NCI-H1092 treated with DMSO at 0.1 percent for 48 hours (cell line): ENCODE measurements around the gene SHB.

ENCODE experiments used
- DNase-seq: peaks from one replicate; lab custom pipeline; 2025; lab: John Stamatoyannopoulos, UW

Gene SHB

DNA sequence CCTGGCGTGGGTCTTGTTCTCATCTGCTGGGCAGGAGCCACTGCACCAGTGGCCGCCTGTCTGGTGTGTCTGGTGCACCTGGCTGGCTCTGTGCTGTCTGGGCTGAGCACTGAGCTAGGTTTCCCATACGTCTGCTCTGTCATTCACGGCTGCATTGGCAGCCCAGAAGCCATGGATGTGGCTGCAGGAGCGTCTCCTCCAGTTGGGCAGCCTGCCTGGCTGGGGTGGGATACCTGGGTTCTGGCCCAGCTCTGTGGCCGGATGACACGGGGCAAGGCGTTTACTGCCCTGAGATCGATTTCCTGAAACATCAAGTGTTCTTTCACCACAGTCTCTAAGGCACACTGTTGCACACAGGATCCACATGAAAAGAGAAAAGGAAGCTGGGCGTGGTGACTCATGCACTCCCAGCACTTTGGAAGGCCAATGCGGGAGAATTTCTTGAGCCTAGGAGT lies 139.6 kb downstream of the SHB start:
- DNase-seq: no peak

DNA sequence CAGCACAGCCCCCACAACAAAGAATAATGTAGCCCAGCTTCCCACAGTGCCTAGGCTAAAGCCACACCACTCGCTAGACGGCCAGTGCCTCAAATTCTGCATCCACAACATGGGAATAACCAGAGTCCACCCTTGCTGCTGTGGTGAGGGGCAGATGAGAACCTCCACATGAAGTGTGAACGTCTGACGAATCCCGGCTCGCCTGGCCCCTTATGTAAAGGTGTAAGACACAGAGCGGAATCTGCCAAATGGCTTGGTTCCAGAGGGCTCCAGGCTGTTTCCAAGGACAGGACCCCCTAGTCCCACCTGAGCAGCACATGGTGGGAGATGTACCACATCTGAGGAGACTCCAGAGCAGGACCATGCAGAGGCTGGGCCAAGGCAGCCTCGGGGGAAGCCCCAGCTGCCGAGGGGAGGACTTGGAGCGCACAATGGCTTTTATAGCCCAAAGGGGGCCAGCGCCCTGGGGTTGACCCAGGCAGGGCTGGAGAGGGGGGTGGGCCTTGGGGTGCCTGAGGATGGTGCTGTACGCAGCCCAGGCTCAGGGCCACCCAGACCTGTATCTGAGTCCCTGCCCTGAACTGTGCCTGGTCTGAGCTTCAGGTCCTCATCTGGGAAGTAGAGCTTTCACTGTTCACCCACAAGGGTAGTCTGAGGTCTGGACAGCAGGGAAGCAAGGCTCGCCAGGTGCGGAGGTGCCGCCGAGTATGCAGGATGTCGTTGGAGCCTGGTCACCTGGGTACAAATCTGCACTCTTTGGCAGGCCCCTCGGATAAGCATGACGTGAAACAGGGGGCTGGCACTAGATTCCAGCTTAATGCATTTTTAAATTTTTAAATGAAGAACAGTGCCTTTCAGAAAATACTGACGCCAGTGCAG lies 140.2 kb downstream of the SHB start:
- no peak for DNase-seq

DNA sequence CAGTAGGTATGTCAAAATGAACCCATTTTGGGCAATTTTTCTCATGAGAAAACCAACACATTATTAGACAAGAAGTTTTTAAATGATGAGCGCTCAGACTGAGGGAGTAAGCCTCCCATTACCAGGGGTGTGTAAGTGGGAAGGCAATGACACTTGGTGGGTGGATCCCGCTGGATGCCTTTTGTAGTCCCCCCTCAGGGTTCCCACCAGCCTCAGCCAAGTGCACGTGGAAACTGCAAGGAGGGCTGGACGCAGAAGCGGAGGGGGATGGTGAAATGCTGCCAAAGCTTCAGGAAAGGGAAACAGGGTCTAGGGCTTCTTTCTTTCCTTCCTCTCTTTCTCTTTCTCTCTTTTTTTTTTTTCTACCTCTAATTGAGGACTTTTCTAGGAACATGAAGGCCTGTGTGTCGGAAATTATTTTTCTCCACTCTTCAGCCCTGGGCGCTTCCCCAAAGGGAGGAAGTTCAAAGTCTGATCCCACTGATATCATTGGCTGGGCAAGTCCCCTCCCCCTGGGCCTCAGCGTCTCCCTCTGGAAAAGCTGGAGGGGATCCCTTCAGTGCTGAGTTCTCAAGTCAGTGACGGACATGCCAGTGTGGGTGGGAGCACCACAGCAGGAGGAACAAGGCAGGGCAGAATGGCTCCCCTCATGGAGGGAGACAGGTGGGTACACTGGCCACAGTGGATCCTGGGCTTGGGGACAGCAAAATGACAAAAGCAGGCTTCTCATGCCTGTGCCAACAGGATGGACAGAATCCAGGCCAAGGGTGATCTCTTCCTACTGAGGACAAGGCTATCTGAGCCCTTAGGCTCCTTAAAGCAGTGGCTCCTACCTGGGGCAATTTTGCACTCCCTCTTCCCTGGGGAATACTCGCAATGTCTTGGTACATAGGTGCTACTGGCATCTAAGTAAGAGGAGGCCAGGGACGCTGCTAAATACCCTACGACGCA lies 141.2 kb downstream of the SHB start:
- no peak for DNase-seq

DNA sequence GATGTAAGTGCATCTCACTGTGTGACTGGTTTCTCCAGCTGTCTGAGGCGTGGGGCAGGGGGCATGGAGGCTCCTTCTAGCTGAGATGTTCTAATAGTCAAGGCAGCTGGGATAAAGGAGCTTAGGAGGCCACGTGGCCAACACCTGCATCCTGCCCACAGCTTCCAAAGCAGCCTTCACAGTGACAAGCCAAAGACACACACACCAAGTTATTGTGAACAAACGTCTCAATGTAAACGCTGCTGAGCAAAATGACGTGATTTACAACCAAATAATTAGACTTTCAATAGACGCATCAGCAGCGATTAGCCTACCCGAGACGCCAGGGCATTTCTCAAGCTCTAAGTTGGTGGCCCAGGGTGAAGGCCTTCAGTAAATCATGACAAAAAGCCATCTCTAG lies 141.9 kb downstream of the SHB start:
- no peak for DNase-seq

DNA sequence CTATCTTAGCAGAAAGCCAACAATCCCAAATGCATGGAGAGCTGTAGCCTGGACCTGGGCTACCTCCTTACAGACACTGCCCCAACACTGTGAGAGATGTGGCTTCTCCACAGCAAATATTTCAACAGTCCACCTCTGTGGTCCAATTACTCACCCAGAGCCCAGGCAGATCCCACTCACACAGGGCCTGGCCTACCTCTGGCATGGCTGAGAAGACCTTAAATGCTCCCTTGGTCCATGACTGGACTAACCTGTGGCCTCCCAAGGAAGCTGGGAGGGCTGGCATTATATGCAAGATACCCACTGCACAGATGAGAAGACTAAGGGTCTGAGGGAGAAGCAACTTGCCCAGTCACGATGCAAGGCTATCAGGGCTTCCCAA lies 142.3 kb downstream of the SHB start:
- no peak for DNase-seq

DNA sequence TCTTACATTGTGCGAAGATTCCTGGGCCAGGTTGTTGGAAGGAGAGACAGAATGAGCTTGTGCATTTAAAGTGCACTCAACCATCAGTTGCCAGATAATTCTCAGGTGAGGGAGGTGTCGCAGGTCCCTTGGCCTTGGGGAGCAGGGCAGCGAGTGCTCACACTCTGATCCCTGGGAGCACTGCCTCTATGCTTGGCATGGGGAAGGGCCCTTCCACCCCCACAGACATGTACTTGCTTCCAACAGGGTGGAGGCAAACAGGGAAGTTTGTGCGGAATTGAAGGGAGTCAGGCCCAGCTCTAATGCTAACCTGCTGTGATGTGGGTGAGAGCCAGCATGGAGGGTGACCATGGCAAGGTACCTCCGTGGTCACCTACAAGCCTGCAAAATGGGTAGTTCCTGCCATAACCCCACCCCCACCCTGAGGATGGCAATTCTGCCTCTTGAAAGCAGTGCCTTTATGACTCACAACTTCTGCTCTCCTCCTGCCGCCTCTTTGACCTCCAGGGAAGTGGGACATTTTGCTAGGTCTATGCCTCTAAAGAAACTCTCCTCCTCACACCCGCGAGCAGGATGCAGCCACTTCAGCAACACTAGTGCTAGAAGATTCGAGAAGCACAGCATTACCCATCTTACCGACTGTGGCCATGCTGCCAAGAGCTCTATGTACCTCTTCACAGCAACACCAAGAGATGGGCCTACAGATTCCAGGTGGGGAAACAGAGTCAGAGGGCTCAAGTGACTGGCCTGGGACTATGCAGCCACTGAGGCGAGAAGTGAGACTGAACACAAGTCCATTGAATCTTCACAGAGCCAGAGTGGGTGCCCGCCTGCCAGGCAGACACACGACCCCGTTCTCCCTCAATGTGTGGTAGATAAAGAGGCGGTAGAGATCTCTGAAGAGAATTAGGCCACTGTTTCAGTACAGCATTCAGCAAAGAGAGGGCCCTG lies 143.0 kb downstream of the SHB start:
- no peak for DNase-seq

DNA sequence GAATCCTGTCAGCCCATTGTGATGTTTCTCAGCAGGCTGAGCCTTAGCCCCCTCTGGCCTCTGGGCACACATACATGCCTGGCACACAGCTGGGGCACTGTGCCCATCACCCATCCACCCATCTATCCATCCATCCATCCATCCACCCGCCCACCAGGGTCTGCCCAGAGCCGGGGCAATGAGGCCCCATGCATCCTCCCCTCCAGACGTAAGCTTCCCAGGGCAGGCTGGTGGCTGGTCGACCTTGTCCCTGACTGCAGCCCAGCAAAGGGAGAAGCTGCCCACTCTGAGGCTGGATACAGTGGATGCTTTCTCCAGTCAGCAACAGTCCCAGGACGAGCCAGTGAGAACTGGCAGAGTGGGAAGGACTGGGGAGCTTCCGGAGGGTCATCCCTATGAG lies 144.0 kb downstream of the SHB start:
- DNase-seq: no peak

DNA sequence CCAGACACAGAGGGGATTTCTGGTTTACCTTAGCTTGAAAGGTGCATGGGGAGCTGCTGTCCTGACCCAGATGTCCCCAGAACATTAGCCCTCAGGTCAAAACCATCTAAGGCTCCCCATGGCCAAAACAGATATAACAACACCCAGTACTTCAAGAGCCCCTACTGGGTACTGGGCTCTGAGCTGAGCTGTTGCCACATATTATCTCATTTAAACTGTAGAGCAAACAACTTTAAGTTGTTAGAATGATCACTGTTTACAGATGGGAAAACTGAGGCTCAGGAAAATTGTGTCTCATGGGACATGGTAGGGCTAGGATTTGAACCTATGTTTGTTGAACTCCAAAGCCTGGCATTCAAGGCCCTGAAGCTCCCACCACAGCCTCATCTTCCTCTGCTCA lies 144.5 kb downstream of the SHB start:
- DNase-seq: no peak

DNA sequence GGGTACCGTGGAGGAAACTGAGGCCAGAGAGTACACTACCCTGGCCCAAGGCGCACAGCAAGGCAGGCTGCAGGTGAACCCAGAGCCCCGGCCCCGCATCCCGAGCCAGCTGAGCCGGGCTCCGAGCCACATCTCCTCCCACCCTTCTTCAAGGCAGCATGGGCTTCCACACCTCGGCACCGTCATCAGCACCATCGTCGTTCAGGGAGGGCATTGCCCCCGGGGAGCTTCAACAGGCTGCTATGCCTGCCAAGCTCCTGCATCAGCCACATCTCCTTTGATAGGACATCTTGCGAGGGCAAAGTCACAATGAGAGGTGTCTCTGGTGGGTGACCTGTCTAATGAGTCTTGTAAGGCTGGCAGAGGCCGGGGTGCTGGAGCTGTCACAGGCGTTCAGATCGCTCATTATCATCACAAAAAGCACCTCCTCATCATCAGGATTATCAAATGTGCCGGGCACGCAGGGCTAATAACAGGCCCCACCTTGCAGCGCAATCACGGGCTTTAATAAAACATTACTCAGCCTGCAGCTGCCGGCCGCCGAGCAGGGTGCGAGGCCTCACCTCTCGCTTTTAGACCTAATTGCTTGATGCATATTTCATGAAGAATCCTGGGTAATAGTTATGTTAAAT lies 145.1 kb downstream of the SHB start:
- no peak for DNase-seq

DNA sequence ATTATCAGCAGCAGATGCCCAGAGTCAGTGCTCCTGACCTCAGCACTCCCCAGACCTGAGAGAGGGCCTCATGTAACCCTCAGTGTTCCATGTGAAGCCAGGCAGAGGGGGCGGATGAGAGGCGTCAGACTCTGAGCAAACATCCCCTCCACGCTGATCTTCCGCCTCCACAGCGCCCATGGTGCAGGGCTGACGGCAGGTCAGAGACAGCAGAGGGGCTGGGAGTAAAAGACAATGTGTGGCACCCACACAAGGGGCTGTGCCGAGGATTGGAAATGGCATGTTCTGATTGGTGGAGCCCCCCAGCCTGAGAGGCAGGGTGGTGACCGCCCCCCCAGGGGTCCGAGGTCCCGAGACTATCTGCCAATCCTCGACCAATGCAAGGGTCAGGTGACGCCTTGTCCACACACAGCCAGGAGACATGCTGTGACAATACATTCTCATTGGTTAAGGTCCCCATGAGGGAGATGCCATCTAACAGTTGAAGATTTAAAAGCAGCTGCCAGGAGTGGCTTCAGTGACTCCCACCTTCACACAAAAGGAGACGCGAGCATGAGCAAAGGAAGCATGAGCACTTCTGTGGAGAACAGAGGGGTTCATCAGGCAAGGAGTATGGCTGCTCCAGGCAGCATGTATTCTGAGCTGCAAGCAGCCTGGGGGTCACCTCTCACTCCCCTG lies 145.8 kb downstream of the SHB start:
- no peak for DNase-seq

DNA sequence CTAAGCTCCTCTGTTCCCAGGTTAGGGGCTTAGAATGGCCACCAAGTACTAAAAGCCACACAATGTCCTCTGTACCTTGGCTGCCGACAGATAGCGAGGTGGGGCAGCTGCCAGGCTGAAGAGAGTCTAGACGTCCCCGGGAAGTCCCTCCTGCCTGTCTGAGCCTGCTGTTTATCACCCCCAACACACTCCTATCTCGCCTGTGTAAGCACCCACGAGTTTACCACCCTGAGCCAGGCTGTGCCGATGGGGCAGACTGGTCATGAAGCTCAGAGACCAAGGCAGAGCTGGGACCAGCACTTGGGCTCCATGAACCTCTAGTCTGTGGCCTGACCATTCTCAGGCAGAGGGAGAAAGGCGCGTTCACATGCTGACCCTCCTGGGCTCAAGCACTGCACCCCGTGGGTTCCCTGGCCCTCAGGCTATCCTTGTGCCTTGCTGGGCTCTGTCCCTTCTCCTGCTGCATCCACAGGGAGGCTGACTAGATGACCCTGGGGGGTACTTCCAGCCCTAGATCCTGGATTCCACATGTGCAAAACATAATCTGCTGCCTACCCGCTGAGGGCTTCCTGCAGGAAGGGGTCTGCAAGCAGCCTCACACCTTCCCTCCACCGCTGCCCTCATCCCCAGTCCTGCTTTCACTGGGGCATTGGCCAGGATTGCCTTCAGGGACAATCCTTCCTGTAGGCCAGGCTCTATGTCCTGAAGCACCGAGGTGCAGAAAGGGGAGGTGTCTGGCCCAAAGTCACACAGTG lies 146.5 kb downstream of the SHB start:
- no peak for DNase-seq

DNA sequence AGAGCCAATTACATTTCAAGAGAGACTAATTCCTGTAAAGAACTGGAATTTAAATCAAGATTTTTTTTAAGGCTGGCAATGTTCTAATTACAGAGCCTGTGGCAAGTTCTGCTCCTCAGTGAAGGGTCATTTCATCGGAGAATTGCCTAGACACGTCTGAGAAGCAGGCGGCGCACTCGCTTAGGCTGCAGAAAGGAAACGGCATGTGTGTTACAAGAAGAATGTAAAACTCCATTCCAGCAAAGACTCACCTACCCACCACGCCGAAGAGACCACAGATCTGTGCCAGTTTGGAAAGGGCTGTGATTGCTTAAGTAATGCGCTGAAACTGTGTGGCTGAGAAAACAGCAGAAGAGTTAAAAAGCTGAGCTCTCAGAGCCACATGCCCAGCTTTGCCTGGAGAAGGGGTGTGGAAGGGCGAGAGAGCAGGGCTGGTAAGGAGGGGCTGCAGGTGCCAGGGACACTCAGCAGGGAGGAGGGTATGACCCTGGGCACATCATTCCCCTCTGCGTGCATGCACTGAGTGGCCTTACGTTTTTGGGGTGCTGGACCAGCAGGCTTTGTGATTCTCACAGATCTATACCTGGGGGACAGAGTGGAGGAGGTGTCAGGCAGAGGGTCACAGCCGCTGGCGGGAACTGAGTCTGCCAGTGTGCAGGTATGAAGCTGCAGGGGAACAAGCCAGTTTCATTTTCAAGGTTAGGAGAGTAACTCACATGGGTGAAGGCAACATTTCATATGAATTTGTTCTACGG lies 147.3 kb downstream of the SHB start:
- DNase-seq: no peak

DNA sequence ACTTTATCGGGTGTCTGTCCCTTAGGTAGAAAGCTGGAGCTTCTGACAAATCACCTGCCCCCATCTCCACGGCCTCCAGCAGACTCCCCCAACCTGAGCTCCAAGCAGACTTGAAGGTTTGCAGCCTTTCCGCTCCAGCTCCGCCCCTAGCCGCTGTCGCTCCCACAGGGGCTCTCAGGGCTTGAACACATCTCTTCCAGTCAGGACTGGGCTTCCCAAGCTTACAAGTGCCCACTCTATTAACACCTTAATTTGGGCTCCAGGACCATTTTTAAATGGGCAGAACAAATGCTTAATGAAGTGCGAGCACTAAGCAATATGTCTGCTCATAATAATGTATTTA lies 147.9 kb downstream of the SHB start:
- DNase-seq: no peak

DNA sequence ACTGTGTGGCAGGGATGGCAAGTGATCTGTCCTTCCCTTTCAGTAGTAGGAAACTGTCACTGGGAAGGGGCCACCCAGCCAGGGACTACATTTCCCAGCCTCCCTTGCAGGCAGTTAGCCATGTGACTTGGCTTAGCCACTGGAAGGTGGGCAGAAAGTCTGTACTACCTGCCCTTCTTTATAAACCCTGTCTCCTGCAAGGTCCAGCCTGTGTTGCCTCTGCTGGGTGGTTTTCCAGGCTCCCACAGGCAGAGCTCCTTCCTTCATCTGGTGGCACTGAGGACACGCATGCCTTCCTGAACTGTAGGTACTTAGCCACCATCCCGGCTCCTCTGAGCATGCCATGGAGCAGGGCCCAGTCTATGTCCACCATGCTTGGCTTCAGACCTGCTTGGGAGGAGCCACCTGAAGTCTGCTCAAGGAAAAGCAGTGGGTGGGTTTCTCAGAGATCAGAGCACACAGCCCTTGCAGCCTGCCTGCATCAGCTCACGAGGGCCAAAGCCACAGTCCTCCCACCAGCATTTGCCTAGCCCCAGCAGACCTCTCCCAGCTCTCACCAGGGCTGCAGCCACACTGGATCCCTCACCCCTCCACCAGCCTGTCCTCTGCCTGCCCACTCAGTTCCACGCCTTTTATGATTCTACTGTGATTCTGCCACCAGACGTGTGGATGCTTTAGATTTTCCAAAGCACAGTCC lies 148.4 kb downstream of the SHB start:
- no peak for DNase-seq

DNA sequence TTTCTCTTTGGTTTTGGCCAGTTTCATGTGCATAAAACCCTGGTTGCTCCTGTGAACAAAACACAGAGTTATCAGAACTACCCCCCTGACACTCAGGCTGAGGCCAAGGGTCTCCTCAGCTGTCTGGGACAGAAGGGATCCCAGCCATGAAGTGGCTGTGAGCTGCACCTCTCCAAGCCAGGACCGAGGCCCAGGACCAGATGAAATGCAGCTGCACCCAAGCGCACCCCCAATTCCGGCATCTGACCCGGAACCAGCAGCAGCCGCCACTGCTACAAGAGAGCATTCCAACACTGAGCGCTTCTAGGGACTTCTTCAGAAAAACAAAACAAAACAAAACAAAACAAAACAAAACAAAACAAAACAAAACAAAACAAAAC lies 149.1 kb downstream of the SHB start:
- no peak for DNase-seq

DNA sequence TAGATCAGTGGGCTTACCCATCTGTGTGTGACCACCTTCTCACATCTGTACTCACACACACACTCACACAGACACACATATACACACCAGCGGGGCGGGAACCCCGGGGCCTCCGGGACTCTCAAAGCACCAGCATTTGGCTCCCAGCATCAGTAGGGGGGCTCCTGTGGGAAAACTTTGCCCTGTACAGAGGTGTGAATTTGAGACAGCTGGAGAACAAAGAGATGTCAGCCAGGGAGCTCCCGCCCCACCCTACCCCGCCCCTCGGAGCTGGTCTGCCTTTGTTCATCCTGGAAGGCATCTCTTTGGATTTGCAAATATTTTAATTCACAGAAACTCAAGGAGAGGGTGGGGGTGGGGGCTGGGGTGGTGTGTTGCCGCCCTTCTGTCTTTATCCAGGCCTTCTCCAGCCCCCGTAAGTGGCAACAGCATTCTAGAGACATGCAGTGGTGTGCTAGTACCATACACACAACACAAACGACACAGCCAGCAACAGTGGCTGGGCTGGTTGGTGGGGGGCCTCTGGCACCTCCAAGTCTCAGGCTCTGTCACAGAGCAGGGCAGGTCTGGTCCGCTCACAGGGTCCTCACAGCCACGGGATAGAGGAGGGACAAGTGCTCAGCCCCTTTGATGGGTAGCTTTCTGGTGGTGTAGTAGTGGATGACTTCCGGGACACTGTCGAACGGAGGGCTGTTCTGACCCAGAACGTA lies 149.6 kb downstream of the SHB start:
- no peak for DNase-seq

DNA sequence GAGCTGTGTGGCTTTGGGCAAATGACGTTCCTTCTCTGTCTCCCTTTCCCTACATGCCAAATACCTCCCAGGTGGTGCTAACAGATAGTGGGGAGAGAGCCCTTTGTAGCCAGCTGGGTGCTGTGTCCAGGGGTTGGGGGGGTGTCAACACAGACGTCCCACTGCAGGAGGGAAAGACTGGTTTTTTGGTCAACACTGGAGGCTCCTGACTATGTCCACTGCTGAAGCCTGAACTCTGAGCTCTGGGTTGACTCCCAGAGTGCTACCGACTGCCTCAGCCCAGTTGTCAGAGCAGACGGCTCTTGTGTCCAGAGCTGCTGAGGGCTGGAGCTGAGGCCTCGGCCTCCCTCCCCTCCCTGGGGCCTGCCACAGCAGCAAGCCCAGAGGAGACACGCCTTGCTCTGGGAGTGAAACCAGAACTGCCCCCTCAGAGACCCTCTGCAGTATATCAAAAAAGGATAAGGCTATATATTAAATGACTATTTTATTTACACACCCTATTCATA lies 150.3 kb downstream of the SHB start:
- DNase-seq: no peak
